CD4-positive, alpha-beta T cell treated with Interleukin-17A for 1 hour (primary cell): Measurements from ENCODE around the gene MAPK1.
A peak's percentile ranks its signal among the peaks of the same experiment; 100 is the strongest.
"Not testable (repeated sequence)": the region's sequence is repeated elsewhere in the genome, so short reads cannot be mapped to it uniquely, and the experiment has no call there.

Experiments
- DNase-seq: peaks from one replicate; pipeline ENCODE4 v3.0.0-alpha.2; 2020

Gene MAPK1

GRCh38 chr22:21845558-21846453 is 21.6 kb downstream of the MAPK1 start:
- no peak for DNase-seq

GRCh38 chr22:21842946-21843345 is 24.5 kb downstream of the MAPK1 start:
- DNase-seq = no peak

- DNase-seq = no peak
Measured at GRCh38 chr22:21841422-21841821, 26.0 kb downstream of the MAPK1 start.

- no peak for DNase-seq
Measured at GRCh38 chr22:21840236-21840823, 27.1 kb downstream of the MAPK1 start.

- DNase-seq = no peak
Measured at GRCh38 chr22:21839765-21840140, 27.7 kb downstream of the MAPK1 start.

- not testable (repeated sequence) for DNase-seq
Measured at GRCh38 chr22:21839104-21839764, 28.2 kb downstream of the MAPK1 start.

- DNase-seq = no peak
Measured at GRCh38 chr22:21837248-21837979, 30.0 kb downstream of the MAPK1 start.

- not testable (repeated sequence) for DNase-seq
Measured at GRCh38 chr22:21836486-21836885, 31.0 kb downstream of the MAPK1 start.

GRCh38 chr22:21835378-21835777 is 32.1 kb downstream of the MAPK1 start:
- DNase-seq = no peak

GRCh38 chr22:21834869-21835268 is 32.6 kb downstream of the MAPK1 start:
- DNase-seq = no peak

- peak; percentile 27 for DNase-seq
Measured at GRCh38 chr22:21832291-21833290, 34.9 kb downstream of the MAPK1 start.

GRCh38 chr22:21829523-21829922 is 37.9 kb downstream of the MAPK1 start:
- no peak for DNase-seq

- DNase-seq = no peak
Measured at GRCh38 chr22:21828268-21828638, 39.2 kb downstream of the MAPK1 start.

- DNase-seq = no peak
Measured at GRCh38 chr22:21827628-21828267, 39.7 kb downstream of the MAPK1 start.

GRCh38 chr22:21826204-21826603 is 41.2 kb downstream of the MAPK1 start:
- no peak for DNase-seq

- DNase-seq = not testable (repeated sequence)
Measured at GRCh38 chr22:21824962-21825361, 42.5 kb downstream of the MAPK1 start.

GRCh38 chr22:21824445-21824912 is 43.0 kb downstream of the MAPK1 start:
- DNase-seq = no peak

GRCh38 chr22:21823740-21824444 is 43.6 kb downstream of the MAPK1 start:
- DNase-seq = no peak

GRCh38 chr22:21819183-21819770 is 48.2 kb downstream of the MAPK1 start:
- DNase-seq = no peak
